Measurements from ENCODE around the gene ATF7. TPM values are rescaled to one million over a fixed set of nuclear protein-coding genes. Genes with fewer than 3 reads are reported as not detected.
"Not testable (repeated sequence)": the region's sequence is repeated elsewhere in the genome, so short reads cannot be mapped to it uniquely, and the experiment has no call there.

ATF7 gene
- total and polyA plus RNA-seq, 2 experiments from 2014 or later = 9.1 to 13.8 TPM

DNA sequence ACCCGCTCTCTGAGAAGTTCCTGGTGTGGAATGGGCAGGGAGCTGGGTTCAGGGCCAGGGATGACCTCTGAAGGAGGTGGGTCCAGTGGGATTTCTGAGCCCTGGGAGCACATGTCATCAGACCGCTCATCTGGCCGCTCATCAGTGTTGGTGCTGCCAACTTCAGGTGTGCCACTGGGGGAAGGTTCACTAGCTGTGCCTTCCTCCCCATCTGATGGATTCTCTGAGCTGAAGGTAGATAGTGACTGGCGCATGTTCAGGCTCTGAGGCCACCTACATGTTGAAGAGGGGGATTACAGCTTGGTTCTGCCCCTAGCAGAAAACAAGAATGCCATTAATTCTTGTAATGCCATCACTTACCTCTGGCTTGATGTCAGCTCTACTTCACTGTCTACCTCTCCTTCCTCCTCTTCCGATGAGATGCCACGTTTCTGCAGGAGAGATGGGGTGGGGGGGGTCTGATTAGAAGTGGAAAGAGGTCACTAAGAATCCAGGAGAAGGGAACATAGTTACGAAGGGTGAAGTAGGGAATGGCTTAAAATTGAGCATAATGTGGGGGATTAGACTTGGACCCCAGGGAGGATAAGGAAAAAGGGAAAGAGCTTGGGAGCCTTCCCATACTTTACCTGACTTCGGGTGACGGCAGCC, 144.1 kb downstream of the ATF7 start:
- peak overlapping the region; percentile 73 for H3K27ac ChIP-seq
- peaks cover 54% of the 10 kb centered on the region for H3K36me3 ChIP-seq
- no peaks in the 10 kb centered on the region for H3K9me3 ChIP-seq (ENCODE audit: low read depth)
- TF ChIP-seq, protein P1, sequence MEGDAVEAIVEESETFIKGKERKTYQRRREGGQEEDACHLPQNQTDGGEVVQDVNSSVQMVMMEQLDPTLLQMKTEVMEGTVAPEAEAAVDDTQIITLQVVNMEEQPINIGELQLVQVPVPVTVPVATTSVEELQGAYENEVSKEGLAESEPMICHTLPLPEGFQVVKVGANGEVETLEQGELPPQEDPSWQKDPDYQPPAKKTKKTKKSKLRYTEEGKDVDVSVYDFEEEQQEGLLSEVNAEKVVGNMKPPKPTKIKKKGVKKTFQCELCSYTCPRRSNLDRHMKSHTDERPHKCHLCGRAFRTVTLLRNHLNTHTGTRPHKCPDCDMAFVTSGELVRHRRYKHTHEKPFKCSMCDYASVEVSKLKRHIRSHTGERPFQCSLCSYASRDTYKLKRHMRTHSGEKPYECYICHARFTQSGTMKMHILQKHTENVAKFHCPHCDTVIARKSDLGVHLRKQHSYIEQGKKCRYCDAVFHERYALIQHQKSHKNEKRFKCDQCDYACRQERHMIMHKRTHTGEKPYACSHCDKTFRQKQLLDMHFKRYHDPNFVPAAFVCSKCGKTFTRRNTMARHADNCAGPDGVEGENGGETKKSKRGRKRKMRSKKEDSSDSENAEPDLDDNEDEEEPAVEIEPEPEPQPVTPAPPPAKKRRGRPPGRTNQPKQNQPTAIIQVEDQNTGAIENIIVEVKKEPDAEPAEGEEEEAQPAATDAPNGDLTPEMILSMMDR (IDR thresholded peaks at IDR 0.05; ENCODE audit: low read depth, low read length) = peak; percentile 29
- H3K4me1 ChIP-seq (ENCODE audit: low read depth) = no peaks in the 10 kb centered on the region
- DNase-seq (ENCODE audit: low read depth in 1 of 2, low spot score in 1 of 2) = peak; percentile 36 to 43
- no peaks in the 10 kb centered on the region for H3K27me3 ChIP-seq
- no peak overlapping the region for H3K4me3 ChIP-seq

DNA sequence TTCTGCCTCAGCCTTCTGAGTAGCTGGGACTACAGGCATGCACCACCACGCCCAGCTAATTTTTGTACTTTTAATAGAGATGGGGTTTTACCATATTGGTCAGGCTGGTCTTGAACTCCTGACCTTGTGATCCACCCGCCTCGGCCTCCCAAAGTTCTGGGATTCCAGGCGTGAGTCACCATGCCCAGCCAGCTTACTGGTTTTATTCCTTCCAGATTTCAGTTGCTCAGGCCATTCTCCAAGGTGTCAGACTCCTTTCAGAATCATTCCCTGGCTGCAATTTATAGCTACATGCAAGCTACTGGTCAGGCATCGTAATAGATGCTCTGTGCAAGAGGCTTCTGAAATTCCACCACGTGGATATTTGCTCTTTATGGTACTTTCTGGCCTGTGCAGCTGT, 144.7 kb downstream of the ATF7 start:
- peak in 1 of 2 donors; percentile 39 for DNase-seq (ENCODE audit: low read depth in 1 of 2, low spot score in 1 of 2)
- not testable (repeated sequence) for H3K4me1 ChIP-seq (ENCODE audit: low read depth); H3K4me3 ChIP-seq; H3K27me3 ChIP-seq; H3K9me3 ChIP-seq (ENCODE audit: low read depth)
- Histone ChIP-seq H3K27ac (peak overlapping the region; percentile 73), H3K36me3 (peaks cover 60% of the 10 kb centered on the region)

DNA sequence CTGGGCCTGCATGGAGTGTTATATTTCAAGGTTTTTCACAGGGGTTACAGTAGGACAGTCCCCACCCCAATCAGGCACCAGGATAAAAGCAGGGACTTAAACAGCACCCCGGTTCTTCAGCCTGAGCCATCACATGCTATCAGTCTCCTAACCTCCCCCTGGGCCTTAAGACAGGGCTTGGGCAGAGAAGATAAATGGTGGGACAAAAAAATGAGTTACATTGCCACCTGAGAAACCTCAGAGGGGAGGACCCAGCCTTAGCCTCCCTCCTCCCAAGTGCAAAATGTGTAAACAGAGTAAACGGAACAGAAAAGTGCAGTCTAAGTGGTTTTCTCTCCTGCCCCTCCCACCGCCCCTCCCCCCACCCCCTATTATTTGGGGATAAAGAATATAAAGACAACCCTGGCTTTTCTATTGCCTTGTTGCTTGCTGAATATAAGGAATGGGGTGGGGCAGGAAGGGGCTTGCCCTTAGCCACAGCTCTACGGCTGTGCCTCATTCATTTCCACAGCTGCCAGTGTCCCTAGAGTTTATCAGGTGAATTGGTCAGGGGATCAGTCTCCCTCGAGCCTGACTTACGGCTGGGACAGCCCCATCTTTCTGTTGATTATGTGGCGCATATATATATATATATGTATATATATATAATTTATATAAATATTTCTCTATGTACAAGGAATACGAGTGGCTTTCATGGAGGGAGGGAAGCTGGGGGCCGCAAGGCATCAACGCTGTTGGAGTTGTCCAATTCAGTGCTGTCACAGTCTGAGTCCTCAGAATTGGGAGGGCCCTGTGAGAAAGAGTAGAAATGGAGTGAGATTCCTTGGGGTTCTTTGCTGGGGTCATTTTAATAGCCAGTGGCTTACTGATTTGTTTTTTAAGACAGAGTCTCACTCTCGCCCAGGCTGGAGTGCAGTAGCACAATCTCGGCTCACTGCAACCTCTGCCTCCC, 145.4 kb downstream of the ATF7 start:
- Histone ChIP-seq H3K27me3 (no peaks in the 10 kb centered on the region), H3K4me3 (no peak overlapping the region), H3K36me3 (peaks cover 64% of the 10 kb centered on the region), H3K4me1 (ENCODE audit: low read depth) (no peaks in the 10 kb centered on the region), H3K27ac (peak overlapping the region; percentile 47), H3K9me3 (ENCODE audit: low read depth) (no peaks in the 10 kb centered on the region)
- TF ChIP-seq, protein P1 (IDR thresholded peaks at IDR 0.05; ENCODE audit: low read depth, low read length) = no peak
- DNase-seq (ENCODE audit: low read depth in 1 of 2, low spot score in 1 of 2) = no peak

DNA sequence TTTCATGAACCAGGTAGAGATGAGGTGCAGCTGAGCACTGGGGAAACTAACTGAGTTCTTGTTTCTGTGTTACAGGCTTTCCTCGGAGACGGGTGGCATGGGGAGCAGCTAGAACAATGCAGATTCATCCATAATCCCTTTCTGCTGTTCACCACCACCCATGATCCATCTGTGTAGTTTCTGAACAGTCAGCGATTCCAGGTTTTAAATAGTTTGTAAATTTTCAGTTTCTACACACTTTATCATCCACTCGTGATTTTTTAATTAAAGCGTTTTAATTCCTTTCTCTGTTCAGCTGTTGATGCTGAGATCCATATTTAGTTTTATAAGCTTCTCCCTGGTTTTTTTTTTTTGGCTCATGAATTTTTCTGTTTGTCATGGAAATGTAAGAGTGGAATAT, 146.9 kb downstream of the ATF7 start:
- Histone ChIP-seq H3K27ac (peak overlapping the region; percentile 71), H3K4me3 (no peak overlapping the region), H3K36me3 (peaks cover 70% of the 10 kb centered on the region), H3K4me1 (ENCODE audit: low read depth) (no peaks in the 10 kb centered on the region), H3K9me3 (ENCODE audit: low read depth) (no peaks in the 10 kb centered on the region), H3K27me3 (no peaks in the 10 kb centered on the region)
- no peak for DNase-seq (ENCODE audit: low read depth in 1 of 2, low spot score in 1 of 2)
- TF ChIP-seq, protein P1 (IDR thresholded peaks at IDR 0.05; ENCODE audit: low read depth, low read length) = no peak

DNA sequence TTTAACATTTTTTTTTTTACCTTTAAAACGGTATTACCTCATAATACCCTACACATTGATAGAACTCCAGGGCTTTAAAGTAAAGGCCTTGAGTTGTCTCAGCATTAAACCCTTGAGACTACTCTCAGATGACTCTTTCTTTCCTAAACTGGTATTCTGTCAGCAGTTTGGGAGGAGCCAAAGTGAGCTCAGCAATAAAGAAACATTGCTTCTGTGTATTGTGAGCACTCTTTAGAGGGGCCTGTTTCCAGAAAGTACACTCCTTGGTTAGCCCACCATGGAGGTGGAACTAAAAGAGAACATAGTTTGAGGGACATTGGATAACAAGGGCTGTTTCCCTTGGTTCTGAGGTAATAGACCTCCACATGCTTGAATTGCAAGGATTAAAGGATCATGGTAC, 147.3 kb downstream of the ATF7 start:
- TF ChIP-seq, protein P1 (IDR thresholded peaks at IDR 0.05; ENCODE audit: low read depth, low read length) = no peak
- H3K9me3 ChIP-seq (ENCODE audit: low read depth) = no peaks in the 10 kb centered on the region
- H3K27me3 ChIP-seq = no peaks in the 10 kb centered on the region
- no peak overlapping the region for H3K4me3 ChIP-seq
- no peaks in the 10 kb centered on the region for H3K4me1 ChIP-seq (ENCODE audit: low read depth)
- peak overlapping the region; percentile 71 for H3K27ac ChIP-seq
- no peak for DNase-seq (ENCODE audit: low read depth in 1 of 2, low spot score in 1 of 2)
- H3K36me3 ChIP-seq = peaks cover 75% of the 10 kb centered on the region

DNA sequence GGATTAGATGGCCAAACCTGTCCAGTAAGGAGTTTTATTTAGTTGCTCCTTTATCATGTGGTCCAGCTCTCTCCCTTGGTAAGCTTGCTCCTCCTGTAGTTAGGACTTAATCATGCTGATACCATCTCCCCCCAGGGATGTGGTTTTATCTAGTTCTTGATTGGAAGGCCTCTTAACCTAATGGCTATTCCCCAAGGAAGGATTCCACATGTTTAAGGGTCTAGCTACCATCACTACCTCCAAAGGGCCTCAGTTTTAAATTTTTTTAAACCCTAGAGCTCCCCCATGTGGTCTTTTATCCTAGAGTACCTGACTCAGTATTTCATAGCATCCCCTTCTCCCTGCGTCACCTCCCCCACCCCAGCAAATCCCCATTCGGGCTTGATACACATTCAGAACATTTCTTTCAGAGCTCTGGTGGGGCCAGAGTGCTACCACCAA, 149.4 kb downstream of the ATF7 start:
- H3K4me1 ChIP-seq (ENCODE audit: low read depth) = no peaks in the 10 kb centered on the region
- peak; percentile 48 to 49 for DNase-seq (ENCODE audit: low read depth in 1 of 2, low spot score in 1 of 2)
- no peaks in the 10 kb centered on the region for H3K27me3 ChIP-seq
- TF ChIP-seq, protein P1 (IDR thresholded peaks at IDR 0.05; ENCODE audit: low read depth, low read length) = peak; percentile 41
- no peaks in the 10 kb centered on the region for H3K9me3 ChIP-seq (ENCODE audit: low read depth)
- H3K4me3 ChIP-seq = no peak overlapping the region
- peaks cover 89% of the 10 kb centered on the region for H3K36me3 ChIP-seq
- peak overlapping the region; percentile 63 for H3K27ac ChIP-seq
